BLaER1 (cell line): ENCODE results near the gene CCDC12.

Source experiments
- H3K27ac ChIP-seq: shearing (Covaris generic); formaldehyde crosslinking; 2 replicates; pipeline ENCODE4 v1.8.1; 2022
- H3K27me3 ChIP-seq: shearing (Covaris generic); formaldehyde crosslinking; 2 replicates; pipeline ENCODE4 v1.8.1; 2022
- H3K36me3 ChIP-seq: shearing (Covaris generic); formaldehyde crosslinking; 2 replicates; pipeline ENCODE4 v1.8.1; 2022
- H3K4me1 ChIP-seq: shearing (Covaris generic); formaldehyde crosslinking; 2 replicates; pipeline ENCODE4 v1.8.1; 2022
- H3K4me2 ChIP-seq: shearing (Covaris generic); formaldehyde crosslinking; 2 replicates; pipeline ENCODE4 v1.8.1; 2022
- H3K4me3 ChIP-seq: shearing (Covaris generic); formaldehyde crosslinking; 2 replicates; pipeline ENCODE4 v1.8.1; 2022
- H3K9ac ChIP-seq: shearing (Covaris generic); formaldehyde crosslinking; 2 replicates; pipeline ENCODE4 v1.8.1; 2022
- H3K9me3 ChIP-seq: shearing (Covaris generic); formaldehyde crosslinking; 2 replicates; pipeline ENCODE4 v1.8.1; 2022
- H4K20me1 ChIP-seq: shearing (Covaris generic); formaldehyde crosslinking; 2 replicates; pipeline ENCODE4 v1.8.1; 2022
- Cebpa-rat ChIP-seq: shearing (Covaris generic); IDR thresholded peaks from 2 replicates; pipeline ENCODE4 v1.8.1; 2022

Gene CCDC12

DNA sequence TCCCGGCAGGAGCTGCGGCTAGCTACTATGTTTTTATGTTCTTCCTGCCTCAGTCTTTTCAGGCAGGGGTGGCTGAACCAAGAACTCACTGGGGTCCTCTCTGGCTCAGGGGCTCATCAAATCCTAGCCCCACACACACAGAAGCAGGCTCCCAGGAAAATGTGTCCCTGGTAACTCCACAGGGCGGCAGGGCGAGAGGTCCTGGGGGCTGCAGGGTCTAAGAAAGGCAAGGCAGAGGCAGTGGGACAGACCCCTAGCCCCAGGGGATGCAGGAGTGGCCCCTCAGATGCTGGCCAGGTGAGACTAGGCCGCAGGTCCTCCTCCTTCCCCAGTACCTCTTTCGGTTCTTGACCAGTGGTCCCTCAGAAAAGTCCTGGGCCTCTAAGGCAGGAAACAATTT, 50.1 kb downstream of the CCDC12 start:
- peak overlapping the region; percentile 100 for H3K27ac ChIP-seq
- H3K9me3 ChIP-seq = peaks cover 31% of the 10 kb centered on the region
- 0 out of 2 replicates have a peak, but pooled peaks cover 6% of the 10 kb centered on the region for H4K20me1 ChIP-seq
- peaks cover 76% of the 10 kb centered on the region for H3K36me3 ChIP-seq
- H3K9ac ChIP-seq = peak overlapping the region; percentile 88
- H3K4me2 ChIP-seq = peak overlapping the region; percentile 100
- TF ChIP-seq Cebpa-rat = no peak
- H3K27me3 ChIP-seq = no peaks in the 10 kb centered on the region; the same call in 1 of the 2 replicates
- peak overlapping the region; percentile 63 for H3K4me3 ChIP-seq
- peaks cover 85% of the 10 kb centered on the region for H3K4me1 ChIP-seq

- Histone ChIP-seq H3K27me3 (no peaks in the 10 kb centered on the region; the same call in 1 of the 2 replicates), H3K4me2 (peak overlapping the region; percentile 100), H3K36me3 (peaks cover 76% of the 10 kb centered on the region), H3K9me3 (peaks cover 27% of the 10 kb centered on the region), H3K9ac (peak overlapping the region; percentile 88), H3K4me1 (peaks cover 81% of the 10 kb centered on the region), H3K27ac (peak overlapping the region; percentile 100), H3K4me3 (peak overlapping the region; percentile 63), H4K20me1 (0 out of 2 replicates have a peak, but pooled peaks cover 6% of the 10 kb centered on the region)
- no peak for TF ChIP-seq Cebpa-rat
These were observed 50.5 kb downstream of the CCDC12 start for GRCh38 chr3:46926039-46926438.

DNA sequence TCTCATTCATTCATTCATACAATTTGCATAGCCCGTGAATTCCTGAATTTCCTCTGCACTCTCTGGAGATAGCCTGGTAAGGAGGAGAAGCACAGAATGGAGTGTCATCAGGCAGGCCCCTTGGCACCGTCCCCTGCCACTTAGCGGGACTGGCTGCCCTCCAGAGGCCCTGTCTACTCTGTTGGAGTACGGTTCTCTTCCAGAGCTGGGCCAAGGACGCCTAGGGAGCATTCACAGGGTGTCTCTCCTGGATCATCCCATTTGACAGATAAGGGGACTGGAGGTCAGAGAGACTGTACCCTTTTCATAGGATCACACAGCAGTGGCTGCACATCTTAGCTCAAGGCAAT, 51.0 kb downstream of the CCDC12 start:
- no peak for TF ChIP-seq Cebpa-rat
- Histone ChIP-seq H3K4me3 (peak overlapping the region; percentile 63; the same call in 1 of the 2 replicates), H3K27me3 (no peaks in the 10 kb centered on the region; the same call in 1 of the 2 replicates), H3K9me3 (peaks cover 22% of the 10 kb centered on the region), H3K4me2 (peak overlapping the region; percentile 100), H4K20me1 (0 out of 2 replicates have a peak, but pooled peaks cover 6% of the 10 kb centered on the region), H3K4me1 (peaks cover 76% of the 10 kb centered on the region), H3K36me3 (peaks cover 76% of the 10 kb centered on the region), H3K9ac (peak overlapping the region; percentile 88), H3K27ac (peak overlapping the region; percentile 100)

- peaks cover 76% of the 10 kb centered on the region for H3K36me3 ChIP-seq
- peak overlapping the region; percentile 100 for H3K27ac ChIP-seq
- 0 out of 2 replicates have a peak, but pooled peaks cover 6% of the 10 kb centered on the region for H4K20me1 ChIP-seq
- H3K27me3 ChIP-seq = no peaks in the 10 kb centered on the region
- H3K4me3 ChIP-seq = peak overlapping the region; percentile 63; the same call in 1 of the 2 replicates
- H3K4me2 ChIP-seq = peak overlapping the region; percentile 100
- H3K9me3 ChIP-seq = peaks cover 17% of the 10 kb centered on the region
- H3K9ac ChIP-seq = peak overlapping the region; percentile 88
- no peak for TF ChIP-seq Cebpa-rat
- H3K4me1 ChIP-seq = peaks cover 71% of the 10 kb centered on the region
These were observed 51.5 kb downstream of the CCDC12 start for GRCh38 chr3:46924921-46925584.

GRCh38 chr3:46923559-46924350, 52.8 kb downstream of the CCDC12 start:
- H3K4me1 ChIP-seq = peaks cover 58% of the 10 kb centered on the region
- no peak overlapping the region for H3K4me3 ChIP-seq
- no peaks in the 10 kb centered on the region for H3K27me3 ChIP-seq
- peak overlapping the region; percentile 88 for H3K9ac ChIP-seq
- H3K9me3 ChIP-seq = peaks cover 15% of the 10 kb centered on the region
- 0 out of 2 replicates have a peak, but pooled peaks cover 6% of the 10 kb centered on the region for H4K20me1 ChIP-seq
- no peak for TF ChIP-seq Cebpa-rat
- H3K4me2 ChIP-seq = peak overlapping the region; percentile 100
- H3K36me3 ChIP-seq = peaks cover 76% of the 10 kb centered on the region
- H3K27ac ChIP-seq = peak overlapping the region; percentile 100

DNA sequence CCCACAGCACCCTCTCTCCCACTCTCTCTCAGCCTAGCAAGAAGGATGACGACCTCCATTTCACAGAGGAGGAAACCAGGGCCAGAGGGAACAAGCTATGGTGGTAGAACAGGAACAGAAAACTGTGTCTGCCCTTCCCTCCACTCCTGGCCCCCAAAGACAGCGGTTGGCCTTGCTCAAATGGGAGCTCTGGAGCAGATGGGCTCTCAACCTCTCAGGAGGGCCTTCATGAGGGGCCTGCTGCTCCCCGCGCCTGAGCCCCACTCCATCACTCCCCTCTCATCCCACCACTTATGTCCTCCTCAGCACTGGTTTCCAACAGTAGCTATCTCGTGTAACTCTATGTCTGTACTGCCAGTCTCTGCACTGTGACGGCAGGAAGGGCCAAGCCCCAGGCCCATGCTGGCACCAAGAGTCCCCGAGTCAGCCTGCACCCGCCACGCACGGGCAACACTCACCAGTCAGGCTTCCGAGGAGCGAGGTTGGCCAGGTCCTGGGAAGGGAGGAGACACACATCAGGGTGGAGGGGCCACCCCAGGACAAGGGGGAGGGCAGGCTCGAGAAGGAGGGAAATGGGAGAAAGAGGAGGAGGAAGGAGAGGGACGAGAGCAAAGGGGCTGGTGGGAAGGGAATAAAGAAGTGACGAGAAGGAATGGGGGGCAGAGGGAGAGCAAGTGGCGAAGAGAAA, 53.5 kb downstream of the CCDC12 start:
- Histone ChIP-seq H4K20me1 (0 out of 2 replicates have a peak, but pooled peaks cover 6% of the 10 kb centered on the region), H3K27ac (peak overlapping the region; percentile 55), H3K9me3 (peaks cover 18% of the 10 kb centered on the region), H3K9ac (peak overlapping the region; percentile 1; the same call in 1 of the 2 replicates), H3K4me1 (peaks cover 51% of the 10 kb centered on the region), H3K4me2 (peak overlapping the region; percentile 100), H3K27me3 (no peaks in the 10 kb centered on the region), H3K4me3 (no peak overlapping the region), H3K36me3 (peaks cover 81% of the 10 kb centered on the region)
- no peak for TF ChIP-seq Cebpa-rat

DNA sequence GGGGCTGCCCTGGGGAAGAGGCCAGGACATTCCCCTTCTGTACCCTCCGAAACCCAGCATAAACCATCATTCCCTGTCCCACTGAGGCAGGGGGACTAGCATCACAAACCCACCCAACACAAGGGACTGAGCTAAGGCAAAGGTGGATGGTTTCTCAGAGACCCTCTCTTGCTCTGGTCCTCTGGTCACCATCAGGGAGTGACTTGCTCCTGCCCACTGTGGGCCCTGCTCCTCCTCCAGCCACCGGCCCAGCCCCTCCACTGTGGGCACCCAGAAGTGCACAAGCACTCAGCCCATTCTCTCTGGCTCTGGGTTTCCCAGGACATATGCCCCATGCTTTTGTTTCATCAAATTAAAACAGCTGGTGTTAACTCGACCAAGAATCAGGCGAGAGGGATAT, 54.1 kb downstream of the CCDC12 start:
- H3K36me3 ChIP-seq = peaks cover 87% of the 10 kb centered on the region
- H3K4me3 ChIP-seq = no peak overlapping the region
- 0 out of 2 replicates have a peak, but pooled peaks cover 6% of the 10 kb centered on the region for H4K20me1 ChIP-seq

GRCh38 chr3:46921871-46922271, 54.7 kb downstream of the CCDC12 start:
- Histone ChIP-seq H3K27me3 (no peaks in the 10 kb centered on the region), H4K20me1 (0 out of 2 replicates have a peak, but pooled peaks cover 6% of the 10 kb centered on the region), H3K4me3 (no peak overlapping the region), H3K9me3 (peaks cover 22% of the 10 kb centered on the region), H3K36me3 (peaks cover 93% of the 10 kb centered on the region), H3K27ac (peak overlapping the region; percentile 55; the same call in 1 of the 2 replicates), H3K4me1 (peaks cover 41% of the 10 kb centered on the region), H3K9ac (no peak overlapping the region), H3K4me2 (no peak overlapping the region)
- no peak for TF ChIP-seq Cebpa-rat

More for the DNA sequence above, 54.1 kb downstream of the CCDC12 start:
- H3K27me3 ChIP-seq = no peaks in the 10 kb centered on the region
- peak overlapping the region; percentile 55; the same call in 1 of the 2 replicates for H3K27ac ChIP-seq
- H3K9me3 ChIP-seq = peaks cover 22% of the 10 kb centered on the region
- H3K4me1 ChIP-seq = peaks cover 45% of the 10 kb centered on the region
- H3K9ac ChIP-seq = peak overlapping the region; percentile 1
- no peak for TF ChIP-seq Cebpa-rat
- H3K4me2 ChIP-seq = no peak overlapping the region

DNA sequence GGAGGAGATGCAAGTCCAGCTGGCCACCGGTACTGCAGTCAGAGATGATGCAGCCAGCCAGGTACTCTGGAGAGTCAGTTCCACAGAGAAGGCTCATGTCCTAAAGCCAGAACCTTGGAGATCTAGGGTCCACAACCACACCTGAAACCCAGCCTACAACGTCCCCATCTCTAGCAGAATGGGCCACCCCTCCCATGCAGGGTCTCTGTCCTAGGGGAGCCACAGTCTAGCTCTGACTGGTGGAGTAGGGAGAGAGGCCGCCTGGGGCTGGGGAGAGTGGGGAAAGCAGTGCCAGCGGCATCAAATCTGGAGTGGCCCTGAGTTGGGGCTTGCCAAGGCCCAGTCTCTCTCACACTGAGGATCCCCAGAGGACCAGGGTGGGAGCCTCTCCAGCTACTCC, 55.5 kb downstream of the CCDC12 start:
- H3K9ac ChIP-seq = no peak overlapping the region
- no peak overlapping the region for H3K4me2 ChIP-seq
- no peak overlapping the region for H3K4me3 ChIP-seq
- peaks cover 33% of the 10 kb centered on the region for H3K4me1 ChIP-seq
- 0 out of 2 replicates have a peak overlapping the region, but pooled peaks have one; percentile 10 for H3K27ac ChIP-seq
- H4K20me1 ChIP-seq = 0 out of 2 replicates have a peak, but pooled peaks cover 6% of the 10 kb centered on the region
- no peaks in the 10 kb centered on the region for H3K27me3 ChIP-seq
- H3K9me3 ChIP-seq = peaks cover 22% of the 10 kb centered on the region
- TF ChIP-seq Cebpa-rat = no peak
- H3K36me3 ChIP-seq = peaks cover 97% of the 10 kb centered on the region
